Effector memory CD8-positive, alpha-beta T cell (primary cell): ENCODE results near the gene SPAM1.

ENCODE experiments used
- ATAC-seq: fragments of 150-1000 bp; cut with Tn5 transposase; replicated peaks from 2 replicates; pipeline ENCODE4 v1.10.0; 2021; ENCODE audit warnings: mild to moderate bottlenecking, moderate library complexity
- DNase-seq, 3 experiments: peaks; one replicate each; pipeline ENCODE4 v3.0.0; 2021
- H3K27ac Mint-ChIP-seq, 2 donors: one replicate each; pipeline ENCODE4 v1.8.0; 2022; ENCODE audit warnings: mild to moderate bottlenecking in 2 of 2, mixed read lengths in 2 of 2, moderate library complexity in 2 of 2
- H3K27me3 Mint-ChIP-seq, 2 donors: one replicate each; pipeline ENCODE4 v1.8.0; 2022; ENCODE audit warnings: mixed read lengths in 2 of 2
- H3K36me3 Mint-ChIP-seq: one replicate; pipeline ENCODE4 v1.8.0; 2022; ENCODE audit warnings: mild to moderate bottlenecking, moderate library complexity, mixed read lengths; ENCODE audit not compliant: insufficient read depth
- H3K4me1 Mint-ChIP-seq, 2 donors: one replicate each; pipeline ENCODE4 v1.8.0; 2022; ENCODE audit warnings: low read depth in 2 of 2, mixed read lengths in 2 of 2
- H3K4me3 Mint-ChIP-seq, 2 donors: one replicate each; pipeline ENCODE4 v1.8.0; 2022; ENCODE audit warnings: mild to moderate bottlenecking in 2 of 2, mixed read lengths in 2 of 2, moderate library complexity in 2 of 2
- H3K9me3 Mint-ChIP-seq, 2 donors: one replicate each; pipeline ENCODE4 v1.8.0; 2022; ENCODE audit warnings: mixed read lengths in 2 of 2

Gene SPAM1

DNA sequence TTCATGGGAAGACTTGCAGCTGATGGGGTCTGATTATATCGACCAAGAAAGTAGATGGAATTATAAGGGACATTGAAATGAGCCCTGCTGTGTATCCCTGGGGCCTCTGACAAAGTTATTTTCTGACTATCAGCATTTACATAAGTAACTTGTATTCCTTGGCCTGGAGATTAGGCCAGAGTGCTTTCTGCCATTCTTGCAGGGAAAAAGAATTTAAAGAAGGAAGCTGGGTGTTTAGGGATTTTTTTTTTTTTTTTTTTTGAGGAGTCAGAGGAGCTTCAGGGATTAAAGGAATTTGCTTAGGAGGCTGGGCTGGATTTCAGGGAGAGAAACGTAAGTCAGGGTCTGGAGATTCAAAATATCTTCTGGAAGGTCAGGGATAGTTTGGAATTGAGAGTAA is 4.6 kb downstream of the SPAM1 start:
- DNase-seq (no peak), ATAC-seq (no peak)
- no peaks in the 10 kb centered on the region for H3K4me1 Mint-ChIP-seq
- H3K4me3 Mint-ChIP-seq, result no peak overlapping the region
- H3K27ac Mint-ChIP-seq, result no peak overlapping the region
- peaks cover 4 to 10% of the 10 kb centered on the region in 2 donors for H3K27me3 Mint-ChIP-seq
- H3K36me3 Mint-ChIP-seq, result no peaks in the 10 kb centered on the region
- H3K9me3 Mint-ChIP-seq, result peaks cover 4 to 5% of the 10 kb centered on the region in 2 donors

GRCh38 chr7:123935436-123936381 is 10.7 kb downstream of the SPAM1 start:
- peaks cover 0 to under 1% of the 10 kb centered on the region in 2 donors for H3K27me3 Mint-ChIP-seq
- H3K36me3 Mint-ChIP-seq, result no peaks in the 10 kb centered on the region
- H3K27ac Mint-ChIP-seq, result no peak overlapping the region
- no peak for DNase-seq
- peaks cover 0 to 8% of the 10 kb centered on the region in 2 donors for H3K9me3 Mint-ChIP-seq
- no peak overlapping the region for H3K4me3 Mint-ChIP-seq
- no peaks in the 10 kb centered on the region for H3K4me1 Mint-ChIP-seq
- ATAC-seq, result no peak

- DNase-seq (no peak), ATAC-seq (no peak)
- H3K36me3 Mint-ChIP-seq, result no peaks in the 10 kb centered on the region
- no peak overlapping the region for H3K4me3 Mint-ChIP-seq
- H3K9me3 Mint-ChIP-seq, result peaks cover 0 to 8% of the 10 kb centered on the region in 2 donors
- peaks cover 5 to 7% of the 10 kb centered on the region in 2 donors for H3K27me3 Mint-ChIP-seq
- H3K27ac Mint-ChIP-seq, result no peak overlapping the region
- H3K4me1 Mint-ChIP-seq, result no peaks in the 10 kb centered on the region
Observed at GRCh38 chr7:123936388-123936787, 11.3 kb downstream of the SPAM1 start.

DNA sequence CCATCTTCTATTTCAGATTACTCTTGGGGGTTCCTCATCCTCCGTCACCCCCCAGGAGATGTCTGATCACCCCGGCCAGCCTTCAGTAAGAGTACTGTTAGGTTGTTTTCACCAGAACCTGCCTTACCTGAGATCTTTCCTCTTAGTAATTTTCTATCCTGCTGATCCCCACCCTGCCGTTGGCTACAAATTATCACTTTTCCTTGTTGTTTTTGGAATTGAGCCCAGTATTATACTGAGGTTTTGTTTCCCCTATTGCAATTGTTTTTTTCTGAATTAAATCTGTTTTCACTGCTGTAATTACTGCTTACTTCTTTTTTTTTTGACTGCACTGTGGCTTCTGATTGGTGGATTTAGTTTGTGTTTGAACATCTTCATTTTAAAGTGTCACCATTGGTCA is 14.7 kb downstream of the SPAM1 start:
- Mint-ChIP-seq H3K36me3 (no peaks in the 10 kb centered on the region), H3K27me3 (peaks cover 8 to 11% of the 10 kb centered on the region in 2 donors), H3K9me3 (peaks cover 0 to 4% of the 10 kb centered on the region in 2 donors), H3K27ac (no peak overlapping the region), H3K4me1 (no peaks in the 10 kb centered on the region), H3K4me3 (no peak overlapping the region)
- no peak for DNase-seq
- no peak for ATAC-seq

DNA sequence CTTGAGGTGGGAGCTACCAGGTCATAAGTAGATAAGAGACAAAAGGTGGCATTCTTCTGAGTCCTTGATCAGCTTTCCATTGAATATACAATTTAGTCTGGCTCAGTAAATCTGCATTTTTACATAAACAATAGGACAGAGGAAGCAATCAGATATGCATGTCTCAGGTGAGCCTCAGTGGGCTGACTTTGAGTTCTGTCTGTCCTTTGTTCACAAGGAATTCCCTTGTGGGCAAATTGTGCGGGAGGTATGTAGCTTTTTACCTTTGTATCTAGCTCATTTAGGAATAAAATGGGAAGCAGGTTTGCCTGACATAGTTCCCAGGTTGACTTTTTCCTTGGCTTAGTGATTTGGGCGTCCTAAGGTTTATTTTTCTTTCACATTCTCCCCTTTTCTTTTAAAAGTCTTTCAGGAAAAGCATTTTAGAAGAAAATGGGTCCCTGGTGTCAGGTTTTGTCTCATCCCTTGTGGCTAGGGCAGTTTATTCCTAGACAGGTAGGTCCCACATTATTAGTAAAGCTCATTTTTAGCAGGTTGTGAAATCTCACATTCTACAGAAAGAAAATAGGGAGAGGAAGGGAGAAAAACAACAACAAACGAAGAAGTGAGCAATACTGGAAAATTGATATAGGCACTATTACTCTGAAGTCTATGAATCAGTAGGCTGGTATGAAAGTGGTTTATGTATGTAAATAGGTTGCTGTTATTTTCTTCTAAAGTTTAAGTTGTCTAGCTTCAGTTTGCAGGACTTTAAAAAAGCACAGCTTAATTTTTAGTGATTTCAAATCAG is 16.5 kb downstream of the SPAM1 start:
- Mint-ChIP-seq H3K27me3 (peaks cover 8 to 11% of the 10 kb centered on the region in 2 donors), H3K4me1 (no peaks in the 10 kb centered on the region), H3K9me3 (no peaks in the 10 kb centered on the region), H3K36me3 (no peaks in the 10 kb centered on the region), H3K27ac (no peak overlapping the region), H3K4me3 (no peak overlapping the region)
- ATAC-seq, result no peak
- no peak for DNase-seq

GRCh38 chr7:123944395-123944794 is 19.4 kb downstream of the SPAM1 start:
- Mint-ChIP-seq H3K4me3 (no peak overlapping the region), H3K27ac (no peak overlapping the region), H3K4me1 (no peaks in the 10 kb centered on the region), H3K27me3 (peaks cover 8 to 11% of the 10 kb centered on the region in 2 donors), H3K36me3 (no peaks in the 10 kb centered on the region), H3K9me3 (no peaks in the 10 kb centered on the region)
- DNase-seq (no peak), ATAC-seq (no peak)

DNA sequence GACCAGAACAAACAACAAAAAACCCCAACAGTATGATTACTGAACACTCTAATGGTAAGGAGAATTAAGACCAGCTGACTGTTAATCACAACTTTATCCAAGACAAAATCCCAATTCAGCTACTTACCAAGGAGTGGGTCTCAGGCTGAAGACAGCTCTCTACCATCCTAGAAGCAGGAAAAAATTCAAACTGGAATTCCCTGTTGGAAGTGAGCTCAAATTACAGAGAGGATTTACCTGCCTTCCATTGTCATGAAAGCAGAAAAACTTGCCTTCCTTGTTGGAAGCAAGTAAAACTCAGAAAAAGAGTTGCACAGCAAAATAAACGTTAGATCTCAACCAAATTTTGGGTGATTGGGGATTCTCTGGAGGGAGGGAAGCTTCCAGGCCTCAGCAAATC is 20.9 kb downstream of the SPAM1 start:
- Mint-ChIP-seq H3K4me1 (no peaks in the 10 kb centered on the region), H3K4me3 (no peak overlapping the region), H3K27ac (no peak overlapping the region), H3K9me3 (no peaks in the 10 kb centered on the region), H3K36me3 (no peaks in the 10 kb centered on the region), H3K27me3 (peaks cover 8% of the 10 kb centered on the region in 2 donors)
- DNase-seq, result no peak
- no peak for ATAC-seq

- ATAC-seq (no peak), DNase-seq (no peak)
- Mint-ChIP-seq H3K9me3 (peaks cover 0 to 1% of the 10 kb centered on the region in 2 donors), H3K27me3 (no peaks in the 10 kb centered on the region), H3K27ac (no peak overlapping the region), H3K4me1 (no peaks in the 10 kb centered on the region), H3K4me3 (no peak overlapping the region), H3K36me3 (no peaks in the 10 kb centered on the region)
Observed at GRCh38 chr7:123948136-123948535, 23.1 kb downstream of the SPAM1 start.

DNA sequence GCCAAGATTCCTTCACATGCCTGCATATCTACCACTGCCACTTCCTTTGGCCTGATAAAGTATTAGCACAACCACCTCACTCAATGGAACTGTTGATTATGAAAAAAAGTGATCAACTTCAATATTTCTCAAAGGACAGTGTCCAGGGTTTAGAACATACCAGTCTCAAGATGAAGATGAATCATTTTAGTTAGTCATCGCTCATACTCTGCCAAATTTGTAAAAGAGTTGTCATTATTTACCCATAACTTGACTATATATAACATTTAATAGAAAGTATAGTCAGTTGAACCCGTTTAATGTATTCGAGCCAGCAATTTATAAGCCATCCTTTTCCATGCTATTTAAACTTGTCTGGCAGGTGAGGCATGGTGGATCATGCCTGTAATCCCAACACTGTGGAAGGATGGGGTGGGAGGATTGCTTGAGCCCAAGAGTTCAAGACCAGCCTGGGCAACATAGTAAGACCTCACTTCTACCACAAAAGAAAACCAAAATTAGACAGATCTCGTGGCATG is 33.2 kb downstream of the SPAM1 start:
- H3K9me3 Mint-ChIP-seq, result peaks cover 0 to 7% of the 10 kb centered on the region in 2 donors
- DNase-seq (no peak), ATAC-seq (no peak)

DNA sequence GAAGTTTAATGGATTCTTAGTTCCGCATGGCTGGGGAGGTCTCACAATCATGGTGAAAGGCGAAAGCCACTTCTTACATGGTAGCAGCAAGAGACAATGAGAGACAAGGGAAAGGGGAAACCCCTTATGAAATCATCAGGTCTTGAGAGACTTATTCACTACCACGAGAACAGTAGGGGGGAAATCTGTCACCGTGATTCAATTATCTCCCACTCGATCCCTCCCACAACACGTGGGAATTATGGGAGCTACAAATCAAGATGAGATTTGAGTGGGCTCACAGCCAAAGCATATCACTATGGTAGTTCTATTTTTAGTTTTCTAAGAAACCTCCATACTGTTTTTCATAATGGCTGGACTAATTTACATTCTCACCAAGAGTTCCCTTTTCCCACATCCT is 36.7 kb downstream of the SPAM1 start:
- no peaks in the 10 kb centered on the region for H3K4me1 Mint-ChIP-seq
- ATAC-seq (no peak), DNase-seq (no peak)
- H3K27ac Mint-ChIP-seq, result no peak overlapping the region
- H3K9me3 Mint-ChIP-seq, result peaks cover 0 to 7% of the 10 kb centered on the region in 2 donors
- no peaks in the 10 kb centered on the region for H3K36me3 Mint-ChIP-seq
- no peaks in the 10 kb centered on the region for H3K27me3 Mint-ChIP-seq
- no peak overlapping the region for H3K4me3 Mint-ChIP-seq

More for the DNA sequence above, 33.2 kb downstream of the SPAM1 start:
- H3K27me3 Mint-ChIP-seq, result no peaks in the 10 kb centered on the region
- no peaks in the 10 kb centered on the region for H3K36me3 Mint-ChIP-seq
- H3K4me3 Mint-ChIP-seq, result no peak overlapping the region
- H3K4me1 Mint-ChIP-seq, result no peaks in the 10 kb centered on the region
- H3K27ac Mint-ChIP-seq, result no peak overlapping the region

- Mint-ChIP-seq H3K27ac (no peak overlapping the region), H3K4me1 (no peaks in the 10 kb centered on the region), H3K36me3 (no peaks in the 10 kb centered on the region), H3K4me3 (no peak overlapping the region), H3K9me3 (peaks cover 0 to 2% of the 10 kb centered on the region in 2 donors), H3K27me3 (no peaks in the 10 kb centered on the region)
- no peak for DNase-seq
- no peak for ATAC-seq
Observed at GRCh38 chr7:123966936-123967335, 41.9 kb downstream of the SPAM1 start.

DNA sequence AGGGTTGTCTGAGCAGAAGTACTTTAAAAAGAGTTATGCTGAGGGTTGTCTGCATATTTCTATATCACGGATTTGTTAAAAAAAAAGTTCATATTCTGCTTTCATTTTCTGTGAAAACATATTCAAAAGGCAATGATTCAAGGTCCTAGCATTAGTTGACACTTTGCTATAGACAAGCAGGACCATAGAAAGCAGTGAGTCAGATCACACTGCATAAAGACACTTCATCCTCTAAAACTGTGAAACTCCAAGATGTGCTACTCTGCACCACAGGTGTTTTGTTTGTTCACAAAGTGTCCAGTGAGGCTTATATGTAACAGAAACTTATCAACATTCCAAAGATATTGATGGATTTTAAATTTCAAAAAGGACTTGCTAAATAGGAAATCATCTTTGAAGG is 47.0 kb downstream of the SPAM1 start:
- Mint-ChIP-seq H3K9me3 (peaks cover 0 to 2% of the 10 kb centered on the region in 2 donors), H3K27ac (no peak overlapping the region), H3K4me1 (no peaks in the 10 kb centered on the region), H3K27me3 (peaks cover 0 to 5% of the 10 kb centered on the region in 2 donors), H3K4me3 (no peak overlapping the region), H3K36me3 (no peaks in the 10 kb centered on the region)
- ATAC-seq (no peak), DNase-seq (no peak)

- no peak overlapping the region for H3K4me3 Mint-ChIP-seq
- peaks cover 0 to 2% of the 10 kb centered on the region in 2 donors for H3K9me3 Mint-ChIP-seq
- H3K27ac Mint-ChIP-seq, result no peak overlapping the region
- ATAC-seq (no peak), DNase-seq (no peak)
- H3K4me1 Mint-ChIP-seq, result no peaks in the 10 kb centered on the region
- H3K36me3 Mint-ChIP-seq, result no peaks in the 10 kb centered on the region
- peaks cover 0 to 5% of the 10 kb centered on the region in 2 donors for H3K27me3 Mint-ChIP-seq
Observed at GRCh38 chr7:123972831-123973230, 47.8 kb downstream of the SPAM1 start.
